ENCODE results near the gene SBK3. TPM values are rescaled to one million over a fixed set of nuclear protein-coding genes. Genes with fewer than 3 reads are reported as not detected.
A peak's percentile ranks its signal among the peaks of the same experiment; 100 is the strongest.
"Not testable (repeated sequence)": the region's sequence is repeated elsewhere in the genome, so short reads cannot be mapped to it uniquely, and the experiment has no call there.

Gene SBK3
- total RNA-seq, 2 donors from 2014 or later = not detected

DNA sequence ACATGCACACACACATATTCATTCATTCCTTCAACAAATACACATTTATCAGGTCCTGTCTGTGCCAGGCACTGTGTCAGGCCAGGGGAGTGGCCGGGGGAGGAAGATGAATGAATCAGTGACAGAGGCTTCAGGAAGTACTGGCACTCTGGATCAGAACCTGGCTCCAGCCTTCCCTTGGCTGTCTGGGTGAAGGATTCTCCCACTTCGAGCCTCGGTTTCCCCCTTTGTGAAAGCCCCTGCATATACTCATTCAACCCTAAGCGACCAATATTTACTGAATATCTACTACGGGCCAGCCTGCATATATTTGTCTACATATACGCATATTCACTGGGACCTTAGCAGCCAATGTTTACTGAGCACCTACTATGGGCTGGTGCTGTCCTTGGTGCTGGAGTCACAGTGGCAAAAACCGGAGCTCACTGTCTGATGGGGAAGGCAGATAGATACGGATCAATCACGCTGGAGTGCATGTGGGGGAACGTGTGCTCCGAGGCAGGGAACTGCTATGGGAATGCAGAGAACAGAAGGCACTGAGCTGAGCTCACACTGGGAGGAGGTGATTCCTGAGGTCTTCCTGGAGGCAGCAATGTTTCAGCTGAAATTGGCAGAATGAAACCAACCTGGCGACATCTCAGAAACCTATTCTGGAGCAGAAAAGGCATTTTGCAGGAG, 35.9 kb upstream of the SBK3 start:
- Mint-ChIP-seq H3K36me3 (ENCODE audit: low read depth) (peaks cover 10% of the 10 kb centered on the region), H3K4me1 (peaks cover 25% of the 10 kb centered on the region), H3K9me3 (no peaks in the 10 kb centered on the region), H3K4me3 (peak overlapping the region; percentile 79), H3K27me3 (no peaks in the 10 kb centered on the region), H3K27ac (peak overlapping the region; percentile 89)
- peak; percentile 45 for ATAC-seq (replicated peaks)

DNA sequence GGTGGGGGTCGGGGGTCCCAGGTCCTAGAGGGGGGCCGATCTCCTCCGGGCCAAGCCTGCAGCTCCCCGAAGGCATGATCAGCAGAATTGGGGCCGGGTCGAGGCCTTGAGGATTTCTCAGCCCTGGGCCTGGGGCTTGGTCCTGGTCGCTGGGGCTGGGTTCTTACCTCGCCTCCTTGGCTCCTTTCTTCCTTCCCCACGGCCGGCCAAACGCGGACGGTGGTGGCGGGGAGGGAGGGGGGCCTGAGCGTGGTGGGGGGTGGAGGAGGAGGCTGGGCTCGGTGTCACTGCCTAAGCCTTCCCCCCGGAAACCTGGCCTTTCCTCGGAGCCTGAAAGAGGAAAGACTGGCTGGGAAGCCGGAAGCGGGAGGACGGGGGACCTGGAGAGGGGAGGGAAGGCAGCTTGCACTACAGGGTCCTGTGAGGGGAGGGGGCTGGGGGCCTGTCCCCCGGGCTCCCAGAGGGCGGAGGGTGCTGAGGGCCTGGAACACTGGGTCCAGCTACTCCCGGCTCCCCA, 35.3 kb upstream of the SBK3 start, which contains the start of gene ZNF579:
TSS of gene ZNF579 (minus strand) at position 221 of the 517 bp plus-strand sequence. CDS start 1,209 bp downstream, outside the sequence.
- H3K36me3 Mint-ChIP-seq (ENCODE audit: low read depth) = peaks cover 10% of the 10 kb centered on the region
- H3K4me3 Mint-ChIP-seq = peak within 1 kb of the TSS; percentile 79
- no peaks in the 10 kb centered on the region for H3K9me3 Mint-ChIP-seq
- H3K4me1 Mint-ChIP-seq = peaks cover 25% of the 10 kb centered on the region
- no peaks in the 10 kb centered on the region for H3K27me3 Mint-ChIP-seq
- ATAC-seq (replicated peaks) = peak; percentile 79
- peak within 1 kb of the TSS; percentile 89 for H3K27ac Mint-ChIP-seq

DNA sequence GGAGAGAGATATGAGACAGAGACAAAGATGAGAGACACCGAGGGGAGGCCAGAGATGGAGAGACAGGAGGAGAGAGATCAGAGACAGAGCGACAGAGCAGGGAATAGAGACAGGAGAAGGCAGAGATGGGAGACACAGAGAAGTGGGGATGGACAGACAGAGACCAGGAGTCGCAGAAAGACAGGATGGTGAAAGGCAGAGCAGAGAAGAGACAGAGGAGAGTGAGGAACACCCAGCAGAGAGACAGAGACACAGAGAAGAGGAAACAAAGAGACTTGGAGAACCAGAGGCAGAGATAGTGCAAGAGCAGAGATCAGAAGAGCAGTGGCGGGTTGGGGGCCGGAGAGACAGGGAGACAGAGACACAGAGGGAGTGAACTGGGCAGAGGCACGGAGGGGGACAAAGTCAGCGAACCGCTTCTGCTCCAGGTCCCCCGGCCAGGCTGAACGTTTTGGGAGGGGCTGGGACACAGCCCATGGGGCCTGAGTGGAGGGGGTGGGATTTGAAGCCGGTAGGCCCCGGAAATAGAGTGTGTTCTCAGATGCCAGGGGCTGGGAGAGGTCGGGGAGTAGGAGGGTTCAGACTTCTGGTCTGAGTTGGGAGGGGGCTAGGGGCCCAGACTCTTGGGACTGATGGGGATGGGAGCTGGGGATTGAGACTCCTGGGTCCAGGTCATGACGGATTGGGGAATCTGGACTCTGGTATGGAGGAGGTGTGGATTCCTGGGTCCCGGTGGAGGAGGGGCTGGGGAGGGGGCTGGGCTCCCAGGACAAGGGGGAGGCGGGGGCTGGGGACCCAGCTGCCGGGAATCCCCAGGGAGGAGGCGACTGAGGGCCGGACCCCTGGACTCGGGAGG, 34.7 kb upstream of the SBK3 start:
- peaks cover 19% of the 10 kb centered on the region for H3K4me1 Mint-ChIP-seq
- H3K27ac Mint-ChIP-seq = peak overlapping the region; percentile 89
- peaks cover 10% of the 10 kb centered on the region for H3K36me3 Mint-ChIP-seq (ENCODE audit: low read depth)
- H3K27me3 Mint-ChIP-seq = no peaks in the 10 kb centered on the region
- peak overlapping the region; percentile 79 for H3K4me3 Mint-ChIP-seq
- H3K9me3 Mint-ChIP-seq = no peaks in the 10 kb centered on the region
- ATAC-seq (replicated peaks) = peak; percentile 42

DNA sequence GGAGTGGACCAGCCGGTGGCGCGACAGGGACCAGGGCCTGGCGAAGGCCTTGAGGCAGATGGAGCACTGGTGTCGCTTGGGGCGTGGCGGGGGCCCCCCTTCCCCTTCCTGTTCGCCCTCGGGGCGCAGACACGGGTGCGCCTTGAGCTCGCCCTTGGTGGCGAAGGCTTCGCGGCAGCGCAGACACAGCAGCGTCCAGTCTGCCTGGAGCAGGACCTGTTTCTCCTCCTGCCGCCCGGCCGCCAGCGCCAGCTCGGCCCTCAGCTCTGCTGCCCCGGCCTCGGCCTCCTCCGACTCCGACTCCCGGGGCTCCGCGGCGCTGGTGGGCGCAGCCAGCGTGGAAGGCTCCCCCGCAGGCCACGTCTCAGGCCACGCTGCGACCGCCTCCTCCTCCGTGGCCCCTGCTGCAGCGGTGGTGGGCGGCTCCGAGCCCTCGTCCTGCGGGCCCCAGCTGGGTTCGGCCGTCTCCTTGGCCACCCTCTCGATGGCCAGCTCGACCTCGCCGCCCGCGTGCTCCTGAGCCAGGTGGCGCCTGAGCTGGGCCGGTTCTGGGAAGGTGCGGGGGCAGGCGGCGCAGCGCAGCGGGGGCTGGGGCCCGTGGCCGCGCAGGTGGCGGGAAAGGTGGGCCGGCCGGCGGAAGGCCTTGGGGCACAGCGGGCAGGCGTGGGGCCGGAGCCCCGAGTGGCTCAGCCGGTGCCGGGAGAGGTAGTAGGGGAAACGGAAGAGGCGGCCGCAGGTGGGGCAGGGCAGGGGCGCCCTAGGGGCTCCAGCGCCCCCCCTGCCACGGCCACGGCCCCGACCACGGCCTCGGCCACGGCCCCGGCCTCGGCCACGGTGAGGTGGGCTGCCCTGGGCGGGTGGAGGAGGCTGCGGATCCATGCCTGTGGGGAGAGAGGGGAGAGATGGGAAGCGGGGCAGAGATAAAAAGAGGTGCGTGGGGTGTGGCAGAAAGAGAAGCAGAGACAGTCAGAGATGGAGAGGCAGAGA, 33.7 kb upstream of the SBK3 start:
- no peak for ATAC-seq (replicated peaks)
- H3K27ac Mint-ChIP-seq = peak overlapping the region; percentile 89
- no peaks in the 10 kb centered on the region for H3K9me3 Mint-ChIP-seq
- peak overlapping the region; percentile 79 for H3K4me3 Mint-ChIP-seq
- H3K36me3 Mint-ChIP-seq (ENCODE audit: low read depth) = peaks cover 10% of the 10 kb centered on the region
- H3K27me3 Mint-ChIP-seq = no peaks in the 10 kb centered on the region
- H3K4me1 Mint-ChIP-seq = peaks cover 19% of the 10 kb centered on the region

DNA sequence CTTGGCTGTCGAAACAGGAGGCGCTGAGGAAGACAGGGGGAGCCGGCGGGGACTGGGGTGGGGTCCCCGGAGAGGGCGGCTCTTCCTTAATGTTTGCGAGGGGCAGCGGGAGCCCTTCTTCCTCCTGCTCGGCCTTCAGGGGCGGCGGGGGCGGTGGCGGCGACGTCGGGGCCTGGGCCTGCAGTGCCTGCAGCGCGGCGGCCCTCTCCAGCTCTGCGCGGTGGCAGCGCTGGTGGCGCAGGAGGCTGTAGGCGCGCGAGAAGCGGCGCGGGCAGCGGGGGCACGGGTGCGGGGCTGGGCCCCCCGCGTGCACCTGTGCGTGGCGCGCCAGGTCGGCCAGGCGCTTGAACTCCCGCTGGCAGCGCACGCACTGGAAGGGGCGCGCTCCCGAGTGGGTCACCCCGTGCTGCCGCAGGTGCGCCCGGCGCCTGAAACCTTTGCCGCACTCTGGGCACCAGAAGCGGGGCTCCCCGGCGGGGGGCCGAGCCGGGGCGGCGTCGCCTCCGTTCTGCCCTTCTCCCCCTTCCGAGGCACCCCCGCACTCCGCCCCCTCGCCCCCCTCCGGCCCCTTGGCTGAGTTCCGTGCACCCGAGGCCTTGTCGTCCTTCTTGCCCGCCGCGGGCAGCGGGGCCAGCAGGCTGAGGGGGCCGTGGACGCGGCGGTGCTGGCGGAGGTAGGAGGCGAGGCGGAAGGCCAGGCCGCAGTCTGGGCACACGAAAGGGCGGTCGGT, 32.9 kb upstream of the SBK3 start:
- no peaks in the 10 kb centered on the region for H3K27me3 Mint-ChIP-seq
- H3K4me1 Mint-ChIP-seq = peaks cover 19% of the 10 kb centered on the region
- H3K9me3 Mint-ChIP-seq = no peaks in the 10 kb centered on the region
- no peak overlapping the region for H3K4me3 Mint-ChIP-seq
- no peak overlapping the region for H3K27ac Mint-ChIP-seq
- H3K36me3 Mint-ChIP-seq (ENCODE audit: low read depth) = peaks cover 10% of the 10 kb centered on the region
- no peak for ATAC-seq (replicated peaks)

DNA sequence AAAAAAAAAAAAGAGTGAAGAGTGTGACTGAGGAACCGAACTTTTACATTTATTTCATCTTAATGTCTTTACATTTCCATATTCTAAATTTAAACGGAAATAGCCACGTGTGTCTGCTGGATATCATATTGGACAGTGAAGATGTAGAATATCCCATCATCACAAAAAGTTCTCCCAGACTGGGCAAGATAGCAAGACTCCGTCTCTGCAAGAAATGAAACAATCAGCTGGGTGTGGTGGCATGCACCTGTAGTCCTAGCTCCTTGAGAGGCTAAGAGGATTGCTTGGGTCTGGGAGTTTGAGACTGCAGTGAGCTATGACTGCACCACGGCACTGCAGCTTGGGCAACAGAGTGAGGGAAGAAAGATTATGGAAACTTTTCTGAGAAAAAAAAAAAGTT, 31.4 kb upstream of the SBK3 start:
- H3K27ac Mint-ChIP-seq = no peak overlapping the region
- no peak for ATAC-seq (replicated peaks)
- no peak overlapping the region for H3K4me3 Mint-ChIP-seq
- H3K36me3 Mint-ChIP-seq (ENCODE audit: low read depth) = peaks cover 10% of the 10 kb centered on the region
- no peaks in the 10 kb centered on the region for H3K27me3 Mint-ChIP-seq
- peaks cover 15% of the 10 kb centered on the region for H3K4me1 Mint-ChIP-seq
- no peaks in the 10 kb centered on the region for H3K9me3 Mint-ChIP-seq

DNA sequence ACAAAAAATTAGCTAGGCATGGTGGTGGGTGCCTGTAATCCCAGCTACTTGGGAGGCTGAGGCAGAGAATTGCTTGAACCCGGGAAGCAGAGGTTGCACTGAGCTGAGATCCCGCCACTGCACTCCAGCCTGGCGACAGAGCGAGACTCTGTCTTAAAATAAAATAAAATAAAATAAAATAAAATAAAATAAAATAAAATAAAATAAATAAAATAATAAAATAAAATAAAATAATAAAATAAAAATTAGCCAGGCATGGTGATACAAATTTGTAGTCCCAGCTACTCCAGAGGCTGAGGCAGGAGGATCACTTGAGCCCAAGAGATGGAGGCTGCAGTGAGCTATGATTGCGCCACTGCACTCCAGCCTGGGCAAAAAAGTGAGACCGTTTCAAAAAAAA, 28.6 kb upstream of the SBK3 start:
- H3K36me3 Mint-ChIP-seq (ENCODE audit: low read depth); H3K27ac Mint-ChIP-seq; ATAC-seq (replicated peaks); H3K9me3 Mint-ChIP-seq; H3K27me3 Mint-ChIP-seq; H3K4me1 Mint-ChIP-seq; H3K4me3 Mint-ChIP-seq: not testable (repeated sequence)

DNA sequence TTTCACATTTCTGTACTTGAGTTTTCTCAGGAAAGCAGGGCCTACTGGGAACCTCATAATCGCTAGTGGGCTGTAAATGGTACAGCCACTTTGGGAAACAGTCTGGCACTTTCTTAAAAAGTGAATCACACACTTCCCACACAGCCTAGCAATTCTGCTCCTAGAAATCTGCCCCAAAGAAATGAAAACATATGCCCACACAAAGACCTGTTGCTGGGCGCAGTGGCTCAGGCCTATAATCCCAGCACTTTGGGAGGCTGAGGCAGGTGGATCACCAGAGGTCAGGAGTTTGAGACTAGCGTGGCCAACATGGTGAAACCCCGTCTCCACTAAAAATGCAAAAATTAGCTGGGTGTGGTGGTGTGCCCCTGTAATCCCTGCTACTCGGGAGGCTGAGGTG, 24.1 kb upstream of the SBK3 start:
- H3K4me1 Mint-ChIP-seq; H3K9me3 Mint-ChIP-seq; H3K27ac Mint-ChIP-seq; H3K27me3 Mint-ChIP-seq; H3K36me3 Mint-ChIP-seq (ENCODE audit: low read depth); ATAC-seq (replicated peaks); H3K4me3 Mint-ChIP-seq: not testable (repeated sequence)

DNA sequence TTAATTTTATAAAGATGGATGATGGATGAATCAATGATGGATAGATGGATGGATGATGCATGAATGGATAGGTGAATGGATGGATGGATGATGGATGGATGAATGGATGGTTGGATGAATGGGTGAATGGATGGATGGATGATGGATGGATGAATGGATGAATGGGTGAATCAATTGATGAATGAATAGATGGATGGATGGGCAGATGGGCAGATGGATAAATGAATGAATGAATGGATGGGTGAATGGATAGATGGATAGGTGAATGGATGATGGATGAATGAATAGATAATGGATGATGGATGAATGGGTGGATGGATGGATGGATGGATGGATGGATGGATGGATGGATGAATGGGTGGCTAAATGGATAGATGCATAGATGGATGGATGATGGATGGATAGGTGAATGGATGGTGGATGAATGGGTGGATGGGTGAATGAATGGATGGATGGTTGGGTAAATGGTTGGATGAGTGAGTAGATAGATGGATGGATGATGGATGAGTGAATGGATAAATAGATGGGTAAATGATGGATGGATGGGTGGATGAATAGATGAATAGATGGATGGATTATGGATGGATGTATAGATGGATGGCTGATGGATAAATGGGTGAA, 22.5 kb upstream of the SBK3 start:
- ATAC-seq (replicated peaks) = no peak
- no peak overlapping the region for H3K4me3 Mint-ChIP-seq
- no peak overlapping the region for H3K27ac Mint-ChIP-seq
- H3K4me1 Mint-ChIP-seq = no peaks in the 10 kb centered on the region
- peaks cover 6% of the 10 kb centered on the region for H3K27me3 Mint-ChIP-seq
- no peaks in the 10 kb centered on the region for H3K9me3 Mint-ChIP-seq
- no peaks in the 10 kb centered on the region for H3K36me3 Mint-ChIP-seq (ENCODE audit: low read depth)

DNA sequence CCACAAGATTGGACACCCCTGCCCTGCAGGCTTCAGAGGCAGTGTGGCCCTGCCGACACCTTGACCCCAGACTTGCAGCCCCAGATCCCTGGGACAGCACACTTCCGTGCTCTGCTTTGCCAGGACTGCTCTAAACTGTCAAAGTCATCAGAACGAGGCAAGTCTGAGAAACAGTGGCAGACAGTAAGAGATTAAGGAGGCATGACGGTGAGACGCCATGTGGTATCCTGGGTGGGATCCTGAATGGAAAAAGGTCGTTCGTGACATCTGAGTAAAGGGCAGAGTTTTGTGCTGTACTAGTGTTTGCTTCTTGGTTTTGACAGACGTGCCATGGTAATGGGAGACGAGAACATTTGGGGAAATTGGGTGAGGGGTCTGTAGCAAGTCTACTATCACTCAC, 21.5 kb upstream of the SBK3 start:
- no peak overlapping the region for H3K27ac Mint-ChIP-seq
- no peaks in the 10 kb centered on the region for H3K9me3 Mint-ChIP-seq
- no peaks in the 10 kb centered on the region for H3K4me1 Mint-ChIP-seq
- peaks cover 6% of the 10 kb centered on the region for H3K27me3 Mint-ChIP-seq
- no peak overlapping the region for H3K4me3 Mint-ChIP-seq
- H3K36me3 Mint-ChIP-seq (ENCODE audit: low read depth) = no peaks in the 10 kb centered on the region
- ATAC-seq (replicated peaks) = no peak

DNA sequence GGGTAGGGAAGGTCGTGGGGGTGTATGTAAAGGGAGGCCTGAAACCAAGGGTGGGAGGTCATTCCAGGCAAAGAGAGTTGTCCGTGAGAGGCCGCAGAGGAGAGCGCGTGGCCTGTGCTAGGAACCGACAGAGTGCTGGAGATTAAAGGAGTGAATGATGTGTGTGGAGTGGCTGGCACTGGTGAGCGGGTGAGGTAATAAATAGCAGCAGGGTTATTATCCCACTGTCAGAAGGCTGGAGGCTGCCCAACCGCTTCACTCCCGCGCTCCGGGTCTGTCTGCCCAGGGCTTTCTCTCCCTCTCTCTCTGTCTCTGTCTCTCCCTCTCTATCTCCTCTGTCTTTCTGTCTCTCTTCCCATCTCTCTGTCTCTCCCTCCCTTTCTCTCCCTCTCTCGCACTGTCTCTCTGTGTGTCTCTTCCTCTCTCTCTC, 17.9 kb upstream of the SBK3 start:
- no peaks in the 10 kb centered on the region for H3K4me1 Mint-ChIP-seq
- ATAC-seq (replicated peaks) = no peak
- peaks cover 10% of the 10 kb centered on the region for H3K27me3 Mint-ChIP-seq

DNA sequence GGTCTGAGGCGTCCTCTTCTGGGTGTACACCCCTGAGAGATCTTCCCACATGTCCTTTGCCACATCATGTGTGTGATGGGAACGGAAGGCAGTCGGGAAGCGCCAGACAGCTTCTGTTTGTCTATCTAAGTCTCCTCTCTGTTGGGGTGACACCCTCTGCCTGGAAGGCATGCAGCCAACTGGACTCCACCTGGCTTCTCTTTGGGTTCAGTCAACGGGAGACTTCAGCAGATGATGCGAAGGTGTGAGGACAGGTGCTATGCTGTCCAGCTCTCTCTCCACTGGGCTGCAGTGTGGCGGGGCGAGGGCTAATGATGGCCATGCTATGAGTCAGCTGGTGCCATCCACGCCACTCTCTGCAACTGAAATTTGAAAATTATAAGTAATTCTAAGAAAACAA, 14.3 kb upstream of the SBK3 start:
- Mint-ChIP-seq H3K4me3 (no peak overlapping the region), H3K27ac (no peak overlapping the region), H3K9me3 (no peaks in the 10 kb centered on the region), H3K36me3 (ENCODE audit: low read depth) (no peaks in the 10 kb centered on the region), H3K27me3 (peaks cover 8% of the 10 kb centered on the region), H3K4me1 (no peaks in the 10 kb centered on the region)
- ATAC-seq (replicated peaks) = no peak

More for the DNA sequence above, 17.9 kb upstream of the SBK3 start:
- no peak overlapping the region for H3K4me3 Mint-ChIP-seq
- H3K36me3 Mint-ChIP-seq (ENCODE audit: low read depth) = no peaks in the 10 kb centered on the region
- no peak overlapping the region for H3K27ac Mint-ChIP-seq
- H3K9me3 Mint-ChIP-seq = no peaks in the 10 kb centered on the region

DNA sequence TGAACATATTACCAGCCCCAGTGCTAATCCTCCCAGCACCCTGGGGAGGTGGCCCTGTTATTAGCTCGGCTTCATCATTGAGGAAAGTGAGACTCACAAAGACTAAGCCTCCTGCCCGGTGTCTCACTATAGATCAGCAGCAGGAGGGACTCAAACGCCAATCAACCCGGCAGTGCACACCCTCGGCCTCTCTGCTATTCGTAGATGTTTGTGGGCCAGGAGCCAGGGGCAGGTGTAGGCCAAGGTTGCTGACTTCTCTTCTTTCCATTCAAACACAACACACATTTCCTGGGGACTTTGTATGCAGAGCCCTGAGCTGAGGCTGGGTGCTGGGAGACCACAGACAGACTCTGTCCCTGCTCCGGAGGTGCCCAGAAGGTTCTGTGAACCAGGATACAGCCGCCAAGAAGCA, 9.4 kb upstream of the SBK3 start:
- Mint-ChIP-seq H3K27me3 (peaks cover 7% of the 10 kb centered on the region), H3K27ac (no peak overlapping the region), H3K4me1 (no peaks in the 10 kb centered on the region), H3K36me3 (ENCODE audit: low read depth) (no peaks in the 10 kb centered on the region), H3K9me3 (no peaks in the 10 kb centered on the region), H3K4me3 (no peak overlapping the region)
- no peak for ATAC-seq (replicated peaks)
